ENCODE measurements around the gene APBA2. TPM values are rescaled to one million over a fixed set of nuclear protein-coding genes. Genes with fewer than 3 reads are reported as not detected.
"Not testable (repeated sequence)": the region's sequence is repeated elsewhere in the genome, so short reads cannot be mapped to it uniquely, and the experiment has no call there.

The APBA2 gene
- total RNA-seq, 1 experiment from 2014 or later = 27.6 TPM

- in situ Hi-C loops (cut with HindIII; ENCODE audit: low sequenced_read_pairs) = no loop called here
- DNase-seq (ENCODE audit: low spot score) = no peak
Measured at GRCh38 chr15:28876131-28876844, 9.5 kb upstream of the APBA2 start.

- no peak for DNase-seq (ENCODE audit: low spot score)
- in situ Hi-C loops (cut with HindIII; ENCODE audit: low sequenced_read_pairs) = no loop called here
Measured at GRCh38 chr15:28876845-28877185, 9.0 kb upstream of the APBA2 start.

DNA sequence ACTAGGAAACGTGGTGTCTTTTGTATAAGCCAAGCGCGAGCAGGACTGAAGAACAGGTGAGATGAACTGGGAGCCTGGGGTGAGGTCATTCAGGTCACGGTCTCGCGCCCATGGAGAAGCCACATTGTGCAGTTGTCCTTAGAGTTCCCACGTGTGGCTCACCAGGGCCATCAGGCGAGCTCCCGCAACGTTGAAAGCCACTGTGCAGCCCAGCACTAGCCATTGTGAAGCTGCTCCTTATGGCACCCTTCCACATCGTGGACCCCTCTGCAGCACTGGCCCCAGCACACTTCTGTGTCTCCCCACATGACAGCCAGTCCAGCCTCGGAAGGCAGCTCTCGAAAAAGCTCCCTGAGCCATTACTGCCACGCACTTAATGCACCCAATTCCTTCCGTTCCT lies 7.6 kb upstream of the APBA2 start:
- in situ Hi-C loops (cut with HindIII; ENCODE audit: low sequenced_read_pairs) = no loop called here
- no peak for DNase-seq (ENCODE audit: low spot score)

GRCh38 chr15:28879551-28879950 lies 6.2 kb upstream of the APBA2 start:
- in situ Hi-C loops (cut with HindIII; ENCODE audit: low sequenced_read_pairs) = no loop called here
- DNase-seq (ENCODE audit: low spot score) = no peak

DNA sequence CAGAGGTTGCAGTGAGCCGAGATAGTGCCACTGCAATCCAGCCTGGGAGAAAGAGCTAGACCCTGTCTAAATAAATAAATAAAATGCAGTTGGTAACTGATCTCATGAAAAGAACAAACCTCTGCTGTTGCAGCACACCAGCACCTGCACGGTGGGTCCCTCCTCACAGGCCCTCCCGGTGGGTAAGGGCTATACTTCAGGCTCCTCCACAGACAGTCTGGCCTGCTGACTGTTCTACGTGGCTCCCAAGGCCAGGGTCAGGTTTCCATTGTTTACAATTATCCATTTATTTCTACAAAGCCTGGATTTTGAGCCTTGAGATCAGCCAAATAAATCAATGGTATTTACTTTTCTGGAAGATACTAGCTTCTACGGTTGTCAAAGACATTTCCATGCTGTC lies 5.1 kb upstream of the APBA2 start:
- DNase-seq (ENCODE audit: low spot score) = no peak
- in situ Hi-C loops (cut with HindIII; ENCODE audit: low sequenced_read_pairs) = no loop called here

- DNase-seq (ENCODE audit: low spot score) = no peak
Measured at GRCh38 chr15:28881170-28881569, 4.6 kb upstream of the APBA2 start.

DNA sequence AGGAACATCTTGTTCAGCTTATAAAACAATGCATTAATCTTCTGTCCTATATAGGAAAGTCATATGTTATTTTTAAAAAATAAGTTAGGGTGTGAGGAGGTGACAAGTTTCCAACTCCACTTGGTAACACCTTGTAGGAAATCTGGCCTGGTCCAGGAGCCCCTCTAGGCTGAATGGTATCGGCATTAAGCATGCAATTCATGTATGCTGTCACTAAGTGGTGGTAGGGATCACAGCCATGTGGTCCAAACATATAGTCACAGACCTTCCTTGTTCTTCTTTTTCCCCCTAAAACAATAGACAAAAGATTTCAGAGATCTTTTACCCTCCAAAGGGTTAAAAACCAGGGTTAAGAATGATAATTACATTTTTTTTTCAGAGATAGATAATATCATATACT lies 4.2 kb upstream of the APBA2 start:
- no peak for DNase-seq (ENCODE audit: low spot score)
- in situ Hi-C loops (cut with HindIII; ENCODE audit: low sequenced_read_pairs) = no loop called here

More at GRCh38 chr15:28881170-28881569, 4.6 kb upstream of the APBA2 start:
- in situ Hi-C loops (cut with HindIII; ENCODE audit: low sequenced_read_pairs) = no loop called here

DNA sequence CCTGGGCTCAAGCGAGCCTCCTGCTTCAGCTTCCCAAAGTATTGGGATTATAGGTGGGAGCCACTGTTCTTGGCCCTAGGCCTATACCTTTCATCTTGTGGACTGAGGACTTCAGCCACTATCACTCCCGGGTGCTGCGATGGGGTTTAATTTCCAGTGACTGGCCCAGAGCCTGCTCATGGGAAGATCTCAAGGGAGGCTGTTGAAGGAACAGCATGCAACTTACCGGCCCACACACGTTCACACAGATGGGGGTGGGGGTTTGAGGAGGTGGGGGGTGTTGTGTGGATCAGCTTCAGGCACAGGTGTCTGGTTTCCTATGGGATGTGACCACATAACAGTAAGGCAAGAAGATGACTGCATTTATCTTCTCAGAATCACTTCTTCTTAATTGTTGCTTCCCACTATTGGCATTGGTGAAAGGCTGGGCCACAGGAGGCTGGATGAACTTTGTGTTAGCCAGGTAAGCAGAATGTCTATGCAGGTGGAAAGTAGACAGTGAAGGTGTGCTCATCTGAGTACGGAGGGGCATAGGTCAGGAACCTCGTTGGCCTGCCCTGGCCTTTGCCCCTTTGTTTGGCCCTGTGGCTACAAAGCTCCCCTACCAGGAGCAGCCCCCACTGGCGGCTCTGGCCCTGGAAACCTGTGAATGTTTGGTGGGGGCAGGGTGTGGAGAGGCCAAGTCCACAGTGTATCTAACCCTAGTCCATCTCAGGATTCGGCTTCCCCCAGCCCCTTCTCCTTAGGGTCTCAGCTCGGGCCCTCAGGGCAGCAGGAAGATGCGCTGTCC lies 1.4 kb upstream of the APBA2 start:
- in situ Hi-C loops (cut with HindIII; ENCODE audit: low sequenced_read_pairs) = no loop called here
- no peak for DNase-seq (ENCODE audit: low spot score)

GRCh38 chr15:28885128-28885629 lies 595 bp upstream of the APBA2 start:
- no peak for DNase-seq (ENCODE audit: low spot score)
- in situ Hi-C loops (cut with HindIII; ENCODE audit: low sequenced_read_pairs) = no loop called here

- no peak for DNase-seq (ENCODE audit: low spot score)
- in situ Hi-C loops (cut with HindIII; ENCODE audit: low sequenced_read_pairs) = no loop called here
Measured at GRCh38 chr15:28886431-28887338, 911 bp downstream of the APBA2 start.

DNA sequence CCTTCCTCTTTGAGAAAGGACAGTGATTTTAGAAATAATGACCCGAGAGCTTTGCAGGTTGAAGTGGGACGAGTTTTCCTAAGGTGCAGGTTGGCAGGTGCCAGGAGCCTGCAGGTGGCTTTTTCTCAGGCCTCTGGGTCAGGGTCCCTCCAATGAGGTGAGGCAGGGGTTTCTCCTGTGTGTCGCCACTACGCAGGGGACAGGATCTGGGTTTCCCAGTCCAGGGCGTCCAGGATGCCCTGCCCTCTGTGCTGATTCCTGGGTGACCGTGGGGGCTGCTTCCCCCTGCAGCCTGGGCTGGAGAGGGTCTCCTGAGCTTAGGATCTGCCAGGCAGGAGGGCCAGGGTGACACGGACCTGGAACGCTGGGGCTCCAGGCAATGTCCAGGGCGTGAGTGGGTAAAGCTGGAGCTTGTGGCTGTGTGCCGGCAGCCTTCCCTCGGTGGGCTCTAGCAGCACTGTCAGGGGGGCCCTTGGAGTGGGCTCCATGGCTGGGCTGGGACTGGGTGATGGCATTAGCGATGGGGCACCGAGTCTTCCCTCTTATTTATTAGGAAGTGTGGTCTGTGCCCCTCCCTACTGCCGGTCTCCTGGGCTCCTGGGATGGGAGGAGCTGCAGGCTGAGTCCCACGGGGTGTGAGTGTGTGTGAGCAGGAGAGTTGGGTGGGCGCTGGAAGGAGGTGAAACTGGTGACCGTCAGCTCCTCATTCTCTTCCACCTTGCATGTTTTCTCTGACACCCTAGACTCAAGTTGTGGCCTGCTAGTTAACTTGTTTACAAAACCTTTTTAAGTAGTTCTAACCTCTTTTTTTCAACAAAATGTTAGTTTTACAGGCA lies 1.8 kb downstream of the APBA2 start:
- in situ Hi-C loops (cut with HindIII; ENCODE audit: low sequenced_read_pairs) = no loop called here

GRCh38 chr15:28888302-28888894 lies 2.6 kb downstream of the APBA2 start:
- in situ Hi-C loops (cut with HindIII; ENCODE audit: low sequenced_read_pairs) = no loop called here
- peak; percentile 43 for DNase-seq (ENCODE audit: low spot score)

More for the DNA sequence above, 1.8 kb downstream of the APBA2 start:
- DNase-seq (ENCODE audit: low spot score) = no peak

- DNase-seq (ENCODE audit: low spot score) = no peak
- in situ Hi-C loops (cut with HindIII; ENCODE audit: low sequenced_read_pairs) = no loop called here
Measured at GRCh38 chr15:28888900-28889299, 3.1 kb downstream of the APBA2 start.

DNA sequence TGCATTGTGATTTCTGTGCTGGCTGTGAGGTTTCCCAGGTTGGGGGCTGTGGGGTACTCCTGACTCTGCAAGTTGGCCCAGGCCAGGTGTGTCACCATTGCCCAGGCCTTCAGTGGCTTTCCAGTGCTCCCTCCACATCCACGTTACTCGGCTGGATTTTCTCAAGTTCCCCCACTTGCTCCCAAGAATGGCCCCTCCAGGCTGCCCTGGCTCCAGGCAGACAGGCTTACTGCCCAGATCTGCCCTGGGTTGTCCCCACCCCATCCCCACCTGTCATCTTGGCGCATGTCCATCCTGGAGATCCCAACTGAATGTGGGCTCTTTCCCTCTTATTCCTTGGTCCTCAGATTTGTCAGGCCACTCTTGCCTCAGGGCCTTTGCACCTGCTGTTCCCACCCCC lies 3.6 kb downstream of the APBA2 start:
- DNase-seq (ENCODE audit: low spot score) = peak; percentile 82
- in situ Hi-C loops (cut with HindIII; ENCODE audit: low sequenced_read_pairs) = no loop called here

GRCh38 chr15:28889871-28890270 lies 4.1 kb downstream of the APBA2 start:
- in situ Hi-C loops (cut with HindIII; ENCODE audit: low sequenced_read_pairs) = not testable (repeated sequence)
- DNase-seq (ENCODE audit: low spot score) = peak; percentile 38

DNA sequence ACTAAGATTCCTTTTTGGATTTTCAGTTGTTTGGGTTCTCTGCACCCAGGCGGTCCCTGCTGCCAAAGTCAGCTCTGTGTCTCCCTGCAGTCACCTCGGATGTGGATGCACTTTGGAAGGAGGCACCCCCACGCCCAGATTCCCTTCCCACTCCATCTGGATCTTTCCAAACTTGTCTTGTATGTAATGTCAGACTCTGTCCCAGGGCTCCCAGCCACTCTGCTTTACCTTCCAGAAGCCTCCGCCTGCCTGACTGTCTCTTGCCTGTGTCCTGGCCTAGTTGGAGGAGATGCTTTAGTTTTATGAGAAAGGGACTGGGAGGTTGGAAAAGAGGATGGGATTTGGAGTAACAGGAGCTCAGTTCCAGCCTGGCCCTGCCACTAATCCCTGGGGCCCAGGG lies 4.5 kb downstream of the APBA2 start:
- in situ Hi-C loops (cut with HindIII; ENCODE audit: low sequenced_read_pairs) = not testable (repeated sequence)
- DNase-seq (ENCODE audit: low spot score) = peak; percentile 38

DNA sequence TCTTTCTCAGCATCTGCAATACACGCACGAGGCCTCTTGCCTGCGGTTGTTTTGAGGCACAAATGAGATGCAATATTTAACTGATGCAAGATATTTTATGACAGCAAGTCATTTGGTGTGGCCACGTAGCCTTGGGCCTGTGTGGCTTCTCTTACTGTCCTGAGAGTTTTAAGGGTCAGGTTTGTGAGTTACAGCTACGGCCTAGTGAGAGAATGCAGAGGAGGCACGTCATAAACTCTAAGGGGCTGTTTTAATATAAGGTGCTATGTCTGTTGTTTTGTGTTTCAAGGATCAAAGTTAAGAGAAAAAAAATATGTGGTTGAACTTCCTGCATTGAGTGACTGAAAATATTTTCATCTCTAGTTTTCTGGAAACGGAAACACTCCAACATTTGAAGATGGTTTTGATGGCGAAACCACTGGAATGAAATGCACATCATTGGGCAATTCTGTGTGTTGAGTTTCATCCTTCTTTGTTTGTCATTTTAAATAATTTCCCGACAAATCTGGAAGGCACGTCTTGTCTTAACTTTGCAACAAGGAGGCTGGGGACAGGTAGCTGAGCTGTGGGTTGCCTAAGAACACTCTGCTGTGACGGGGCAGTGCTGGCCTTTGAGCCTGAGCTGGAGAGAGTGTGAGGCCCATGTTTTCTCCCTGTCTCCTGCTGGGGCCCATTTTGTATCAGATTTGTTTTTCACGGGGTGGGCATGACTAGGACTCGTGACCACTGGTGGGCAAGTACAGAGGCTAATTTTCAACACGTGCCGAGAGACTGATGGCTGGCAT lies 5.1 kb downstream of the APBA2 start:
- DNase-seq (ENCODE audit: low spot score) = no peak
- in situ Hi-C loops (cut with HindIII; ENCODE audit: low sequenced_read_pairs) = no loop called here

DNA sequence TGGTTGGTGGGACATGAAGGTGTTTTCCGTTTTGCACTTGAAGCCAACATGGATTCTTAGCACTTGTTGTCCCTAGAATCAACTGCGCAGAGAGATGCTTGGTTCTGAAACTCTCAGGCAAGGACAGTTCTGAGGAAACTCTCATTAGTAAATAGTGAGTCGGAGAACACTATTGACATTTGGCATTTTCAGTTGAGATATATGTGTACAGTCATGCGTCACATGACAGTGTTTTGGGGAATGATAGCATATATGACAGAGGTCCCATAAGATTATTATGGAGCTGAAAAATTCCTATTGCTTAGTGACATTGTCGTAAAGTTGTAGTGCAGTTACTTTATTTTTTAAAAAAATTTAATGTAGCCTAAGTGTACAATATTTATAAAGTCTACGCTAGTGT lies 5.8 kb downstream of the APBA2 start:
- no peak for DNase-seq (ENCODE audit: low spot score)
- in situ Hi-C loops (cut with HindIII; ENCODE audit: low sequenced_read_pairs) = no loop called here
